ENCODE data around the gene NLRP2B.

DNA sequence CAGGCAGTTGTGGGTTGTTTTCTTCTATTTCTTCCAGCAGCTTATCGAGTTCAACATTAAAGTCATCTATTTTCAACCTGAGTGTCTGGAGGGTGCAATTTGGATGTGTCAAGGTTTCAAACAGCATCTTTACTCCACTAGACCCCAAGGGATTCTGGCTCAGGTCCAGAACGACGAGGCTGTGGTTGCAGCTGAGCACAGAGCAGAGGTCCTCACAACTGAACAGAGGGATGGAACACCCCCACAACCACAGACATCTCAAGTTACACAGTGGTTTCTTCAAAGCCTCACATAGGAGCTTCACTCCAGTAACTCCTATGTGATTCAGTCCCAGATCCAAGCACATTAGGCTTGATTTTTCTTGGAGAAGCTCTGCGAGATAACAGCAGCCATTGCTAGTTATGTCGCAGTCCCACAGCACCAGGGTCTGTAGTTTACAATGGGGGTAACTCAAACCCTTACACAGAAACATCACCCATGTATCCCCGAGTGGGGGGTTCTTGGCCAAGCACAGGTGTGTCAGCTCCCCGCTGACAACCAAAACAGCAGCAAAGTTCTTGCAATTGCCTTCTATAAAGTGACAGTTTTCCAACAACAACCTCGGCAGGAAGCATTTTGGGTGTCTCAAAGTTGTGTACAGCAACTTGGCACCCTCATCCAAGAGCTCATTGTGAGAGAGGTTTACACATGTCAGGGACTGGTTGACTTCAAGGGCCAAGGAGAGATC is 2.8 kb downstream of the NLRP2B start:
- no peak for TF ChIP-seq POLR2A (IDR thresholded peaks at IDR 0.05)
- no peak for TF ChIP-seq POLR2AphosphoS5 (IDR thresholded peaks at IDR 0.05)
- TF ChIP-seq, protein P1, sequence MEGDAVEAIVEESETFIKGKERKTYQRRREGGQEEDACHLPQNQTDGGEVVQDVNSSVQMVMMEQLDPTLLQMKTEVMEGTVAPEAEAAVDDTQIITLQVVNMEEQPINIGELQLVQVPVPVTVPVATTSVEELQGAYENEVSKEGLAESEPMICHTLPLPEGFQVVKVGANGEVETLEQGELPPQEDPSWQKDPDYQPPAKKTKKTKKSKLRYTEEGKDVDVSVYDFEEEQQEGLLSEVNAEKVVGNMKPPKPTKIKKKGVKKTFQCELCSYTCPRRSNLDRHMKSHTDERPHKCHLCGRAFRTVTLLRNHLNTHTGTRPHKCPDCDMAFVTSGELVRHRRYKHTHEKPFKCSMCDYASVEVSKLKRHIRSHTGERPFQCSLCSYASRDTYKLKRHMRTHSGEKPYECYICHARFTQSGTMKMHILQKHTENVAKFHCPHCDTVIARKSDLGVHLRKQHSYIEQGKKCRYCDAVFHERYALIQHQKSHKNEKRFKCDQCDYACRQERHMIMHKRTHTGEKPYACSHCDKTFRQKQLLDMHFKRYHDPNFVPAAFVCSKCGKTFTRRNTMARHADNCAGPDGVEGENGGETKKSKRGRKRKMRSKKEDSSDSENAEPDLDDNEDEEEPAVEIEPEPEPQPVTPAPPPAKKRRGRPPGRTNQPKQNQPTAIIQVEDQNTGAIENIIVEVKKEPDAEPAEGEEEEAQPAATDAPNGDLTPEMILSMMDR (IDR thresholded peaks at IDR 0.05), result no peak
- TF ChIP-seq EP300 (IDR thresholded peaks at IDR 0.05; ENCODE audit: low read depth), result no peak

Measured in transverse colon (tissue), 4 donors.